ENCODE data around the gene PADI3.

- TF ChIP-seq CTCF (IDR thresholded peaks at IDR 0.05; ENCODE audit: low read length) (no peak), EZH2 (IDR thresholded peaks at IDR 0.05; ENCODE audit: borderline replicate concordance, low read length) (no peak)
These were observed 38.4 kb downstream of the PADI3 start for GRCh38 chr1:17287130-17287776.

Measured in OCI-LY1 (cell line).